GM20000 (cell line): ENCODE results near the gene PPFIBP1.

ENCODE experiments used
- DNase-seq: peaks from one replicate; pipeline ENCODE4 v3.0.0; 2012; ENCODE audit warnings: low spot score
- TF ChIP-seq, protein P1 (sequence below): IDR thresholded peaks from 2 replicates; pipeline ENCODE4 v1.5.1; 2012; ENCODE audit warnings: mild to moderate bottlenecking, control low read depth; ENCODE audit errors: extremely low read depth, missing control alignments

The PPFIBP1 gene

DNA sequence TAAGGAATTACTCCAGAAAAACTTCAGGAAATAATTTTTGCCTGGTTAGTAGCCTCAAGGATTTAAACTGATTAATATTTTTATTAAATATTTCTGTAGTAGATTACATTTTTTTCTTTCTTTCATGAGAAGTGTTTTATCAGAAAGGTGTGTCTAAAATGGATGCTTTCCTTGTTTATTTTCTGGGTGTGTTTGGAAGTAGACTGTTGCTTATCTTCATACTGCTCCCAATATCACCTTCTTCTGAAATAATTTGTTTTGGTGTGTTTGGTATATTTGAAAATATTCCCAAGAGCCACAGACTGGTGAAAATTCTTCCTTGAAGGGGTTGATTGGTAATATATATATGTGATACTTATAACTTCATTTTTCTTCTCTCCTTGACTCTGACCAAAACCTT, 162.1 kb downstream of the PPFIBP1 start:
- DNase-seq, result no peak
- TF ChIP-seq, protein P1, sequence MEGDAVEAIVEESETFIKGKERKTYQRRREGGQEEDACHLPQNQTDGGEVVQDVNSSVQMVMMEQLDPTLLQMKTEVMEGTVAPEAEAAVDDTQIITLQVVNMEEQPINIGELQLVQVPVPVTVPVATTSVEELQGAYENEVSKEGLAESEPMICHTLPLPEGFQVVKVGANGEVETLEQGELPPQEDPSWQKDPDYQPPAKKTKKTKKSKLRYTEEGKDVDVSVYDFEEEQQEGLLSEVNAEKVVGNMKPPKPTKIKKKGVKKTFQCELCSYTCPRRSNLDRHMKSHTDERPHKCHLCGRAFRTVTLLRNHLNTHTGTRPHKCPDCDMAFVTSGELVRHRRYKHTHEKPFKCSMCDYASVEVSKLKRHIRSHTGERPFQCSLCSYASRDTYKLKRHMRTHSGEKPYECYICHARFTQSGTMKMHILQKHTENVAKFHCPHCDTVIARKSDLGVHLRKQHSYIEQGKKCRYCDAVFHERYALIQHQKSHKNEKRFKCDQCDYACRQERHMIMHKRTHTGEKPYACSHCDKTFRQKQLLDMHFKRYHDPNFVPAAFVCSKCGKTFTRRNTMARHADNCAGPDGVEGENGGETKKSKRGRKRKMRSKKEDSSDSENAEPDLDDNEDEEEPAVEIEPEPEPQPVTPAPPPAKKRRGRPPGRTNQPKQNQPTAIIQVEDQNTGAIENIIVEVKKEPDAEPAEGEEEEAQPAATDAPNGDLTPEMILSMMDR, result no peak

GRCh38 chr12:27688671-27689070, 164.7 kb downstream of the PPFIBP1 start:
- TF ChIP-seq, protein P1, result no peak
- DNase-seq, result no peak

DNA sequence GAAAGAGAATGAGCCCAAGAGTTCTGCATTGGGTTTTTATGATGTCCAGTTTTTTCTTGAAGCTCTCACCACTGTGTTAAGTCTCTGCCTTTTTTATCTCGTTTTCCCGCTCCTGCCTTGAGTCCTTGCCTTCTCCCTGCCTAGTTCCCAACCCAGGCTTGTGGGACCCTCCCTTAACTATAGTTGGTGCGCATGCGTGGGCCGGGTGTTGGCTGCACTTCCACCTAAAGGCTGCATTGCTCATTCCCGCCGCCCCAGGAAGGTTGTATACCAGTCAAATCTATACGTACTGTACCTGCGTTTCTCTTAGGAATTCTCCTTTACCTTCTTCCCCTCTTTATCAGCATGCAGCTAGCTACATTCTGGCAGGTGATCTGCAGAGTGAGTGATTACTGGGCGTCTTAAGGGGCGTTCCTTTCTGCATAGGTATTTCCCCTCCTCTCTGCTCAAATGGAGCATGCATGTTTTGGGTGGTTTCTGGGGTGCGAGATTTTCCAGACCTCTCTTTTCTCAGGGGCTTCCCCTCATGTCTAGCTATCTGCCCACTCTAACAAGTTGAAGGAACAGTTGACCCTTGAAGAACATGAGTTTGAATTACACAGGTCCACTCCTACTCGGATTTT, 165.7 kb downstream of the PPFIBP1 start:
- TF ChIP-seq, protein P1, result no peak
- DNase-seq, result no peak

DNA sequence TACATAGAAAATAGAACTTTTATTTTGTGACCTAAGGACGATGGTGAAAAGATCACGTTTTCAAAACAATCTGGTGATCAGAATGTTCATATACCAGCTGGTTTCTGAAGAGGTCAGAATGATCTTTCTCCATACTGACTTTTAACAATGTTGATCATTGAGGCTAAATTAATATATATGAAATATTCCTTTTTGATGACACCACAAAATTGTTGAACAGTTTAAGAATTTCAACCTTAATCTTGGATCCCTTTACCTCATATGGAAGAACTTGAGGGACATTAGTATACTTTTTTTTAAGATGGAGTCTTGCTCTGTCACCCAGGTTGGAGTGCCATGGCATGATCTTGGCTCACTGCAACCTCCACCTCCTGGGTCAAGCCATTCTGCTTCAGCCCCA, 169.4 kb downstream of the PPFIBP1 start:
- DNase-seq, result no peak
- TF ChIP-seq, protein P1, result no peak

DNA sequence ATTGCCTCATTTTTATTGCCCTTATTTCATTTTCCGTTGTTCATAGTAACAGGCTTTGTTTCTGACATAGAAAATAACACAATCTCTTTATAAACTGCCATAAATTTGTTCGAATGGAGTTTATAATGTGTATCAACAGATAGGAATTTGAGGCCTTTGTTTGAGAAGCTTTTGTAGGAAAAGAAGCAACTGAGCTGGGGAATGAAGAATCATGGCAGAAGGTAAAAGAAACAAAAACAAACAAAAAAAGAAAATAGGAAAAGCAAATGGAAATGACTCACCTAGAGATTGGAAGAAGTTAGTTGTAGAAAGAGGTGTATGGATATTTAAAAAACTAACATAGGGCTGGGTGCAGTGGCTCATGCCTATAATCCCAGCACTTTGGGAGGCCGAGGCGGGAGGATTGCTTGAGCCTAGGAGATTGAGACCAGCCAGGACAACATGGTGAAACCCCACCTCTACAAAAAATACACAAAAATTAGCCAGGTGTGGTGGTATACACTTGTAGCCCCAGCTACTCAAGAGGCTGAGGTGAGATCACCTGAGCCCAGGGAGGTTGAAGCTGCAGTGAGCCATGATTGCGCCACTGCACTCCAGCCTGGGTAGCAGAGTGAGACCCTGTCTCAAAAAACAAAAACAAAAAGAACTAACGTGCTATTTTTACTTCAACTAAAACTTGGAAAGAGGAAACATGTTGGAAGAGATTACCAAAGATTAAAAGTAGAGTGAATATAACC, 171.7 kb downstream of the PPFIBP1 start:
- no peak for DNase-seq
- TF ChIP-seq, protein P1, result no peak

GRCh38 chr12:27696293-27696652, 172.3 kb downstream of the PPFIBP1 start, which contains the start of gene REP15:
Gene REP15 (plus strand): TSS chr12:27696447. CDS start chr12:27696563, 116 bp downstream.
- no peak for DNase-seq
- TF ChIP-seq, protein P1, result no peak

DNA sequence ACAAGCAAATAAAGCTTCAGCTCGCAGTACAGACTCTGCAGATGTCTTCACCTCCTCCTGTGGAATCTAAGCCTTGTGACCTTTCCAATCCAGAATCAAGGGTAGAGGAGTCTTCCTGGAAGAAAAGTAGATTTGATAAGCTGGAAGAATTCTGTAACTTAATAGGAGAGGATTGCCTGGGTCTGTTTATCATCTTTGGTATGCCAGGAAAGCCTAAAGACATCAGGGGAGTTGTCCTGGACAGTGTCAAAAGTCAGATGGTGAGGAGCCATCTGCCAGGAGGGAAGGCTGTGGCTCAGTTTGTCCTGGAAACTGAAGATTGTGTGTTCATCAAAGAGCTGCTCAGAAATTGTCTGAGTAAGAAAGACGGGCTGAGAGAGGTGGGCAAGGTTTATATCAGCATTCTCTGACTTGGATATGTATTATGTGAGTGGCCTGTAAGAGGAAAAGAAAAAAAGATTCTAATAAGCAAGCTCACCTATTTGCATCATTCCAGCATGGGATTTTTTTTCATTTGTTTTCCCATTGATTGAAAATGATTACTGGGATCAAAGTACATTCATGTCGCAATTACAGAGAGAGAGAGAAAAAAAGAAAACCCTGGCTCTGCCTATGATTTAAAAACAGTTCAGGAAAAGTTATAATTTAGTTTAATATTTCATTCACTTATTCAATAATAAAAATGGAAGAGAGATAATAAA, 173.0 kb downstream of the PPFIBP1 start:
- no peak for DNase-seq
- TF ChIP-seq, protein P1, result no peak
